HFFc6 (cell line): ENCODE results near the gene STK32B. TPM values are rescaled to one million over a fixed set of nuclear protein-coding genes. Genes with fewer than 3 reads are reported as not detected.

Source experiments
- DNase-seq: peaks from one replicate; pipeline ENCODE4 v3.0.0-alpha.2; 2018
- H3K27ac Mint-ChIP-seq: 2 replicates; pipeline ENCODE4 v1.8.0; 2020; ENCODE audit warnings: mild to moderate bottlenecking, mixed read lengths
- H3K27me3 Mint-ChIP-seq: 2 replicates; pipeline ENCODE4 v1.8.0; 2021; ENCODE audit warnings: mild to moderate bottlenecking, moderate library complexity, mixed read lengths; ENCODE audit not compliant: insufficient read depth
- H3K36me3 Mint-ChIP-seq: 2 replicates; pipeline ENCODE4 v1.8.0; 2021; ENCODE audit warnings: low read depth, mixed read lengths
- H3K4me1 Mint-ChIP-seq: 2 replicates; pipeline ENCODE4 v1.8.0; 2020; ENCODE audit warnings: low read depth, mixed read lengths
- H3K4me3 Mint-ChIP-seq: 2 replicates; pipeline ENCODE4 v1.8.0; 2020; ENCODE audit warnings: mild to moderate bottlenecking, moderate library complexity, mixed read lengths
- H3K9me3 Mint-ChIP-seq: 2 replicates; pipeline ENCODE4 v1.8.0; 2020; ENCODE audit warnings: mild to moderate bottlenecking, mixed read lengths
- total RNA-seq, 6 experiments: library from RNA; stranded (reverse); fragmentation: NEBNext Ultra II Directional; extraction: Animal tissue kit (Norgen Biotek cat#: 25700); gene quantifications; 2 replicates in 1 of 6; 3 replicates in 5 of 6; pipeline ENCODE4 v1.2.3, GENCODE V29; 2021
- TF ChIP-seq, protein P1 (sequence below): fragments of 200-600 bp; sonication (generic); IDR thresholded peaks from 2 replicates; pipeline ENCODE4 v1.5.0; 2021; ENCODE audit warnings: antibody characterized with exemption, mild to moderate bottlenecking

Gene STK32B
- total RNA-seq, 6 experiments from 2014 or later = 0.14 to 0.33 (median 0.18) TPM; not detected in 1

DNA sequence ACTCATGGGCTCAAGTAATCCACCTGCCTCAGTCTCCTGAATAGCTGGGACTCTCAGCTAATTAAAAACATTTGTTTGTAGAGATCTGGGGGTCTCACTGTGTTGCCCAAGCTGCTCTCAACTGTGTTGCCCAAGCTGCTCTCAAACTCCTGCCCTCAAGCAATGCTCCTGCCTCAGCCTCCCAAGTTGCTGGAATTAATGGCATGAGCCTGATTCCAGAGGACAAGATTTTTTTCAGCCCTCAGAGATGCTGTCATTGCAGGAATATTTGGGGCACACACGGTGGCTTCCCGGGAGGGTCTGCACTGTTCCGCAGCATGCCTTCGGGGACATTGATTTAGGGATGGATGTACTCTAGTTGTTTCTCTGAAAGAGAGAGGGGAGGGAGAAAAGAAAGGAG is 49.7 kb downstream of the STK32B start:
- Mint-ChIP-seq H3K27ac (no peak overlapping the region), H3K27me3 (no peaks in the 10 kb centered on the region), H3K9me3 (peaks cover 40% of the 10 kb centered on the region), H3K4me1 (no peaks in the 10 kb centered on the region), H3K4me3 (no peak overlapping the region), H3K36me3 (peaks cover 6% of the 10 kb centered on the region)
- TF ChIP-seq, protein P1, sequence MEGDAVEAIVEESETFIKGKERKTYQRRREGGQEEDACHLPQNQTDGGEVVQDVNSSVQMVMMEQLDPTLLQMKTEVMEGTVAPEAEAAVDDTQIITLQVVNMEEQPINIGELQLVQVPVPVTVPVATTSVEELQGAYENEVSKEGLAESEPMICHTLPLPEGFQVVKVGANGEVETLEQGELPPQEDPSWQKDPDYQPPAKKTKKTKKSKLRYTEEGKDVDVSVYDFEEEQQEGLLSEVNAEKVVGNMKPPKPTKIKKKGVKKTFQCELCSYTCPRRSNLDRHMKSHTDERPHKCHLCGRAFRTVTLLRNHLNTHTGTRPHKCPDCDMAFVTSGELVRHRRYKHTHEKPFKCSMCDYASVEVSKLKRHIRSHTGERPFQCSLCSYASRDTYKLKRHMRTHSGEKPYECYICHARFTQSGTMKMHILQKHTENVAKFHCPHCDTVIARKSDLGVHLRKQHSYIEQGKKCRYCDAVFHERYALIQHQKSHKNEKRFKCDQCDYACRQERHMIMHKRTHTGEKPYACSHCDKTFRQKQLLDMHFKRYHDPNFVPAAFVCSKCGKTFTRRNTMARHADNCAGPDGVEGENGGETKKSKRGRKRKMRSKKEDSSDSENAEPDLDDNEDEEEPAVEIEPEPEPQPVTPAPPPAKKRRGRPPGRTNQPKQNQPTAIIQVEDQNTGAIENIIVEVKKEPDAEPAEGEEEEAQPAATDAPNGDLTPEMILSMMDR = no peak
- no peak for DNase-seq

DNA sequence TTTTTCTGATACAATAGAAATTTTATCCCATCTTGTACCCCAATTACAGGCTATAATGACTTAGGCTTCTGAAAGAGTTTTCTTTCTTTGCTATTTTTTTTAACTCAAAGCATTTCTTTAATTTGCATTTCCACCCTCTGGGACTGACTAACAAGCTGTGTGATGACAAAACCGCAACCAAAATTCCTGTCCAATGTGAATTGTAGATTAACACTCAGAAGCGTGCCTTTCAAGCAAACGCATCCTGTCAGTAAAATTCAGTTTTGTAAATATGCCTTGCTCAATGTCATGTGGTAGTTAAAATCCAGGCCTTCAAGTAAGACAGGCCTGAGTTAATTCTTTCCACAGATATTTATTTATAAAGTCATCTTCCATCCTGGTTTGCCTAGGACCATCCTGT is 50.3 kb downstream of the STK32B start:
- Mint-ChIP-seq H3K9me3 (peaks cover 37% of the 10 kb centered on the region), H3K27ac (no peak overlapping the region), H3K4me3 (no peak overlapping the region), H3K36me3 (peaks cover 6% of the 10 kb centered on the region), H3K27me3 (no peaks in the 10 kb centered on the region), H3K4me1 (no peaks in the 10 kb centered on the region)
- TF ChIP-seq, protein P1 = no peak
- no peak for DNase-seq

DNA sequence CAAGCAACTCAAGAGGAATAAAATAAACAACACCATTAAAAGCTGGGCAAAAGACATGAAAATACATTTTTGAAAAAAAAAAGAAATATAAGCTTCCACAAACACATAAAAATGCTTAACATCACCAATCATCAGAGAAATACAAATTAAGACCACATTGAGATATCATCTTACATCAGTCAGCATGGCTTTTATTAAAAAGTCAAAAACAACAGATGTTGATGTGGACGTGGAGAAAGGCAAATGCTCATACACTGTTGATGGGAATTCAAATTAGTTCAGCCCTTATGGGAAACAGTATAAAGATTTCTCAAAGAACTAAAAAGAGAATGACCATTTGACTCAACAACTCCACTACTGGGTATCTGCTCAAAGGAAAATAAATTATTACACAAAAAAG is 59.6 kb downstream of the STK32B start:
- H3K4me3 Mint-ChIP-seq = no peak overlapping the region
- no peak for DNase-seq
- no peaks in the 10 kb centered on the region for H3K4me1 Mint-ChIP-seq
- H3K27ac Mint-ChIP-seq = no peak overlapping the region
- H3K27me3 Mint-ChIP-seq = no peaks in the 10 kb centered on the region; the same call in 1 of the 2 replicates
- TF ChIP-seq, protein P1 = no peak
- H3K36me3 Mint-ChIP-seq = no peaks in the 10 kb centered on the region
- H3K9me3 Mint-ChIP-seq = peaks cover 28% of the 10 kb centered on the region

DNA sequence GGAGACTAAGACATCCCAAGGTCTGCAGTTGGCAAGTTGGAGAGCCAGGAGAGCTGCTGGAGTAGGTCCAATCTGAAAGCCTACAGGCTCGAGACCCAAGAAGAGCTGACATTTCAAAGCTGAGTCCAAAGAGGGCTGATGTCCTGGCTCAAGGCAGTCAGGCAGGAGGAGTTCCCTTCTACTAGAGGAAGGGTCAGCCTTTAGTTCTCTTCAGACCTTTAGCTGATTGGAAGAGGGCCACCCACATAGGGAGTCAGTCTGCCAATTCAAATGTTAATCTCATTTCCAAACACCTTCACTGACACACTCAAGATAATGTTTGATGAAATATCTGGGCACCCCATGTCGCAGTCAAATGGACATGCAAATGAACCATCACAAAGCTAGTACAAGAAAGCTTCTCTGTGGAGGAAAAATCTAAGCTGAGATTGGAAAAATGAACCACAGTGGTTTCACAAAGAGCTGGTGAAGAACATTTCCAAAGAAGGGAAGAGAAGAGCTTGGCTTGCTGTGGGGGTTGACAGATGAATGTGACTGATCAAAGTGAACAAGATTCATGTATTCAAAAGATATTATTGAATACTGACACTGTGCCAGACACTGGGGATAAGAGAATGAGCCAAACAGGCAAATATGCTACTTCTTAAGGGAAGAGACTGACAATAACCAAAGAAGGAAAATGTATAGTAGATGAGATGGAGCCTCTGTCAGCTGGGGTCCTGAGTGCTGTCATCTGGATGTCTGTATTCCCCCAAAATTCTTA is 61.2 kb downstream of the STK32B start:
- Mint-ChIP-seq H3K36me3 (no peaks in the 10 kb centered on the region), H3K9me3 (peaks cover 23% of the 10 kb centered on the region), H3K27ac (no peak overlapping the region), H3K4me1 (no peaks in the 10 kb centered on the region), H3K27me3 (no peaks in the 10 kb centered on the region; the same call in 1 of the 2 replicates), H3K4me3 (no peak overlapping the region)
- TF ChIP-seq, protein P1 = no peak
- no peak for DNase-seq

DNA sequence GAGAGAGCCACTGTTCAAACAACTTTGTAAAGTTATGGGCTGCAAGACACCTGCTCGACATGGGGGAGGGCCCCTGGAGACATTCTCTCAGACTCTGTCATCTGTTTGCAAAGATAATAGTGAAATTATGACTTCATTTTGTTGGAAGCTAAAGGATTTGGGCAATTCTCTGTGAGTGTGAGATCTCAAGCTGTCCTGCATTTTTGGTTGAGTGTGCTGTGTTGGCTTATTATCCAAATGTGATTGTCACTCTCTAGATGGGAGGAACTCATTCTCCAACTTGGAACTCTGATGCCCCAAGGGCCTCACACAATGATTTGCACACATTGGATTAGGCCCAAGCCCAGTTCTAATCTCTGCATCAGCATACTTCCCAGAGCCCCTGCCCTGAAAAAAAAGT is 63.7 kb downstream of the STK32B start:
- TF ChIP-seq, protein P1 = no peak
- no peak for DNase-seq
- Mint-ChIP-seq H3K4me3 (no peak overlapping the region), H3K4me1 (no peaks in the 10 kb centered on the region), H3K9me3 (peaks cover 23% of the 10 kb centered on the region), H3K27me3 (no peaks in the 10 kb centered on the region; the same call in 1 of the 2 replicates), H3K27ac (no peak overlapping the region), H3K36me3 (no peaks in the 10 kb centered on the region)
